Stimulated activated CD4-positive, alpha-beta T cell treated with anti-CD3 and anti-CD28 coated beads, Interleukin-2, amount 100 ng/mL, for 24 hours (primary cell): ENCODE data around the gene PLEK2.
"Not testable (repeated sequence)": the region's sequence is repeated elsewhere in the genome, so short reads cannot be mapped to it uniquely, and the experiment has no call there.

ENCODE experiments used
- DNase-seq, 2 donors: peaks; one replicate each; pipeline ENCODE4 v3.0.0-alpha.2; 2020

The PLEK2 gene

DNA sequence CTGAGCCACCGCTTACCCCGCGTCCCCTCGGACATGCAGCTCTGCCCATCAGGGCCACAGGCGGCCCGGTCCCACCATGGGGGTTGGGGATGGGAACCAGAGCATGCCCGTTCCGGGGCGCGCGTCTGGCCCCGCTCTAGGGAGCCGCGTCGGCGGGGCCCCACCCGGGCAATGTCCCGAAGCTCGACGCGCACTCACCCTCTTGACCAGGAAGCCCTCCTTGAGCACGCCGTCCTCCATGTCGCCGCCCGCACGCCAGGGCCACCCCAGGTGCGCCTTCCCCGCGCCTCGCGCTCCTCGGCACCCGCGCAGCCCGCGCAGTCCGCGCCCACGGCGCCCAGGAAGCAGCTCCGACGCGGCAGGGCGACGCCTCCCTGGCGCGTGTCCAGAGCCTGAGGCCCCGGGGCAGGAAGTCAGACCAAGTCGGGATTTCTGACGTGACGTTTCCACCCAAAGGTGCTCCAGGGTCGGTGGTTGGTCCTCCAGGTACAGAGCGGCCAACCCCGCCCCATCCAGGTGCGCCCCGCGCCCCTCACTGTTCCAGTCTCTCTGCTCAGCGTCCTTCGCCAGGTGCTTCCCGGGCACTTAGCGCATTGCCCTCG lies at the start of gene PLEK2:
Gene PLEK2 (minus strand): TSS at position 346 of the 602 bp plus-strand sequence. CDS start 106 bp downstream, at position 240.
- peak; percentile 49 to 65 for DNase-seq

DNA sequence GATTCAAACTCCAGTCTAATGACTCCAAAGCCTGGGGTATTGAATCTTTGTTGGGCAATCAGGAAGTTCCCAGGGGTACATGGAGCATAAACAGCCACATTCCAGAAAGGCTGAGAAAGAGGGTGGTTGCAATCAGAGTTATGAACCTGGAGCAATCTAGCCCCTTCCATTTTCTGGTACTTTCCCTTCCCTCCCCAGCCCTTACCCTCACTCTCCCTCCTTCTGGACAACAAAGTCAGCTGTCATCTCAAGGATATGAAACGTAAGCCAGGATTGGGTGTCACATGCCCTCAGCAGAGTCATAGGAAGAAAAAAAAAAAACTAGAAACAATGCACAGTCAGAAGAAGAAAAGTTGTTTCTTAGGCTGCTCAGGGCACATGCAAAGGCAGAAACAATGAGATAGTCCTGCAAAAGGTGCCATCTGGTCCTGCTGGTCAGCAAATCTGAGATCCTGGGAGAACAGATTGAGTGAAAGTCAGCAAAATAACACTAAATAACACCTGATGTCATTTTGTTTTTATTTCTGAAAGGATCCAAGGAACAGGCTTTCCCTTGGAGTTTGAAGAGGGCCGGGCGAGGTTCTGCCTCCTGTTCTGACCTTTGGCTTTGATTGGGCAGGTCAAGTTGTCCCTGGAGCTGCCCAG lies 49.5 kb upstream of the PLEK2 start:
- DNase-seq = no peak

DNA sequence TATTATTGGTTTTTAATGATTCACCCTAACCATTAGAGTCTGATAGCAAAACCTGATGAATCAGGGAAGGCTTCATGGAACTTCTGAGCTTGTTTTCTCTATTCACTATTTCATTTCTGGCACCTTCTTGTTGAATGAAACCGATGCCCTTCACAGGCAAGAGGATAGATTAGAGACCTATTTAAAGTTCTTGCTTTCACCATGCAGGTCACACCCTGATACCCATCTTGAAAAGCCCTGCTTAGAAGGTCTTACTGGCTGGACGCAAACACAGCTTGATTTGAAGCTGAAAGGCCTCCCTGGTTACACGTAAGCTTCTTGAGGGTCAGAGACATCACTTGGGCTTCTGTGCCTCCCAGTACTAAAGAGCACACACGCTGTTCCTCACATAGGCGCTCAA lies 47.4 kb upstream of the PLEK2 start:
- no peak for DNase-seq

DNA sequence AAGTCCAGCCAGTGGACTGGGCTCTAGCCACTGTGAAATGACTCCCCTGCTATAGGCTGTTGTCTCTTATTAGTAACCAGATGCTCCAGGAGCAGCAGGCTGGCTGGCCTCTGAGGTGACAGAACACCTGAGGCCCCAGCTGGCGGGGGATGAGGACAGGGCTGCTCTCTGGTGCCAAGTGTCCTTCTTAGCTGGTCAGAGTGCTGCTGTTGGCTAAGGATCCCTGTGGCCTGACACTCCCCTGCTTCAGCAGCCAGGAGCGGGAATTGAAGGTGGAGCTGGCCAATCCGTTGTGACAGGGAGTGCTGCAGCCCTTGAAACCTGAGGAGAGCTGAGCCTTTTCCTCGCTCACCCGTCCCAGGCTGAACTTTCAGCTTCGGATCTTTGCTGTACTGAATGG lies 45.8 kb upstream of the PLEK2 start:
- no peak for DNase-seq

DNA sequence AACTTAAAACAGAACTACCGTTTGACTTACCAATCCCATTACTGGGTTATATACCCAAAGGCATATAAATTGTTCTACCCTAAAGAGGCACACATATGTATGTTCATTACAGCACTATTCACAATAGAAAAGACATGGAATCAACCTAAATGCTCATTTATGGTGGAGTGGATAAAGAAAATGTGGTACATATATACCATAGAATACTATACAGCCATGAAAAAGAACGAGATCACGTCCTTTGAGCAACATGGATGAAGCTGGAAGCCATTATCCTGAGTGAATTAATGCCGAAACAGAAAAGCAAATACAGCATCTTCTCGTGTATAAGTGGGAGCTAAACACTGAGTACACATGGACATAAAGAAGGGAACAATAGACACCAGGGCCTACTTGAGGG lies 44.8 kb upstream of the PLEK2 start:
- no peak for DNase-seq

- DNase-seq = no peak
Observed at GRCh38 chr14:67453575-67454300, 41.8 kb upstream of the PLEK2 start.

DNA sequence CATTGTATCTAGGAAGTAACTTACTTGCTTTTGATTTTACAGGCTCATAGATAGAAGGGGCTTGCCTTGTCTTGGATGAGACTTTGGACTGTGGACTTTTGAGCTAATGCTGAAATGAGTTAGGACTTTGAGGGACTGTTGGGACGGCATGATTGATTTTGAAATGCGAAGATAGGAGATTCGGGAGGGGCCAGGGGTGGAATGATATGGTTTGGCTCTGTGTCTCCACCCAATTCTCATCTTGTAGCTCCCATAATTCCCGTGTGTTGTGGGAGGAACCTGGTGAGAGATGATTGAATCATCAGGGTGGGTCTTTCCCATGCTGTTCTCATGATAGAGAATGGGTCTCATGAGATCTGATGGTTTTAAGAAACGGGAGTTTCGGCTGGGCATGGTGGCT lies 39.7 kb upstream of the PLEK2 start:
- not testable (repeated sequence) for DNase-seq

- DNase-seq = no peak
Observed at GRCh38 chr14:67449096-67449495, 37.1 kb upstream of the PLEK2 start.

DNA sequence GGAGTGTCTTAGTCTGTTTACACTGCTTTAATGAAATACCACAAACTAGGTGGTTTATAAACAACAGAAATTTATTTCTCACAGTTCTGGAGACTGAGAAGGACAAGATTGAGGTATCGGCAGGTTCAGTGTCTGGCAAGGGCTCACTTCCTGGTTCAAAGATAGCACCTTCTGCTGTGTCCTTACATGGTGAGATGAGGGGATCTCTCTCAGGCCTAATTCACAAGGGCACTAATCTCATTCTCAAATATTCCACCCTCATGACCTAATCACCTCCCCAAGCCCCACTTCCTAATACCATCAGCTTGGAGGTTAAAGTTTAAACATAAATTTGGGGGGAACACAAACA lies 35.0 kb upstream of the PLEK2 start:
- no peak for DNase-seq

- no peak for DNase-seq
Observed at GRCh38 chr14:67446371-67447032, 34.5 kb upstream of the PLEK2 start.

- no peak for DNase-seq
Observed at GRCh38 chr14:67444395-67444794, 32.4 kb upstream of the PLEK2 start.

DNA sequence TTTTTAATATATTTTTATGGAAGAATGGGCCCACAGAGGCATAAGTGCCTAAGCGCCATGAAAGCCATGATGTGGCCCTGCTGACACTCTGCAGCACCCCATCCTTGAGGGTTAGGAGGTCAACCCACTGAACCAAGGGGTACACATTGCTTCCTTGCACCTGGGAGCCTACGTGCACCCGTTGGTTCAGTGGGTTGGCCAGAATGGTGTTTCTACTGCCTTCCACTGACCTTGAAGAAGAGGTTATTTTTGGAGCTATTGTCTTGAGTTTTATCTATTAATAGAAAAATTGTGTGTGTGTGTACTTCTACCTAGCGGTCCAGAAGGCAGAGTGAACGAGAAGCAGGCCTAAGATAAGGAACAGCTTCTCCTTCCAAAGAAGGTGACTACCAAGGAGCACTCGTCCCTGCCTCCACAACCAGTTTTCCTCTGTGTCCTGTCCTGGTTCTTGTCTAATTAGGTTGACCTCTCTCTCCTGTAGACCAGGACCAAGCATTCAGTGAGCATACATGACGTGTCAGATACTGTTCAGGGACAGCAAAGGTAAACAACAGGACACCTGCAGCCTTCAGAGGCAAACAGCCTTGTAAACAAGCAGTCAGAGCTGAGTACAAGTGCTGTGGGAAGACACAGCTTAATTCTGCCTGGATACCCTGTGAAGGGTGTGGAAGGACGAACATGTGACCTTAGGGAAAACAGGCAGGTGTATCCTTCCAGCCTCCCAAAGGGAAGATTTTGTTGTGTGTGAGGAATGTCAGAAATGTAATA lies 30.4 kb upstream of the PLEK2 start:
- DNase-seq = no peak

DNA sequence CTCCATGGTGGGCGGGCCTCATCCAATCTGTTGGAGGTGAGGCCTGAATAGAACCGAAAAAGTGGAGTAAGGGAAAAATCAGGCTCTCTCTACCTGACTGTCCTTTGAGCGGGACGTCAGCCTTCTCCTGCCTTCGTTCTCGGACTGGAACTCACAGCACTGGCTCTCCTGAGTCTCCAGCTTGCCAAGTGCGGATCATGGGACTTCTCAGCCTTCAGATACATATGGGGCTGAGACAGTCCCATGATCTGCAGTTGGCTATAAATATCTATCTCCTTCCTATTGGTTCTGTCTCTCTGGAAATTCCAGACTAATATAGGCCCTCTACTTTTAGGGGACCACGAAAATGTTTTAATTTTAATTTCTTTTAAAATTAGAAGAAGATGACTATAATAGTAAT lies 29.7 kb upstream of the PLEK2 start:
- DNase-seq = no peak

DNA sequence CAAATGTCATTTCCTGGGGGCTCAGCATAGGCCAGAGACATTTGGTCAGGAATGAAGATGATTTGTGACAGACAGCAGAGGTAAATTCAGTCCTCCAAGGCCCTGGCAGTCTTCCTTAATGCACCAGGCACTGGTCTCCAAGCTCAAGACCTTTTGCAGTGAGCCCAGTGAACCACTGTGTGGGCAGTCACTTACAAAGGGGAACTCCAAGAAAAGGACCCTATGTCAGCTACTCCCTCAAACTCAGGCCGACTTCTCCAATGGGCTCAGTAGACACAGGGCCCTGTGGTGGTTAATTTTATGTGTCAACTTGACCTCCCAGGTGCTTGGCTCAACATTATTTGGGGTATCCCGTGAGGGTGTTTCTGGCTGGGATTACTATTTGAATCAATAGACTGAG lies 29.3 kb upstream of the PLEK2 start:
- no peak for DNase-seq

DNA sequence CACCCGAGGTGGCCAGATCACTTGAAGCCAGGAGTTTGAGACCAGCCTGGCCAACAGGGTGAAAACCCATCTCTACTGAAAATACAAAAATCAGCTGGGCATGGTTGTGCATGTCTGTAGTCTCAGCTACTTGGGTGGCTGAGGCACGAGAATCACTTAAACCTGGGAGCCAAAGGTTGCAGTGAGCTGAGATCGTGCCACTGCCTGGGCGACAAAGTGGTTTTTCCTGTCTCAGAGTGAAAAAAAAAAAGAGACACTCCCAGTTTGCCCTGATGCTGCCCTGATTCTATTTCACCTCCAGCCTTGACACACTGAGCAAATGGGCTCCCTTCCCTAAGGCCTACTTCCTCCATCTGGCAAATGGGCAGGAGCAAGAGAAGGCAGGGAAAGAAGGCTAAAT lies 28.5 kb upstream of the PLEK2 start:
- no peak for DNase-seq

- no peak for DNase-seq
Observed at GRCh38 chr14:67438969-67439368, 27.0 kb upstream of the PLEK2 start.

GRCh38 chr14:67436006-67436866 lies 24.3 kb upstream of the PLEK2 start:
- DNase-seq = no peak

DNA sequence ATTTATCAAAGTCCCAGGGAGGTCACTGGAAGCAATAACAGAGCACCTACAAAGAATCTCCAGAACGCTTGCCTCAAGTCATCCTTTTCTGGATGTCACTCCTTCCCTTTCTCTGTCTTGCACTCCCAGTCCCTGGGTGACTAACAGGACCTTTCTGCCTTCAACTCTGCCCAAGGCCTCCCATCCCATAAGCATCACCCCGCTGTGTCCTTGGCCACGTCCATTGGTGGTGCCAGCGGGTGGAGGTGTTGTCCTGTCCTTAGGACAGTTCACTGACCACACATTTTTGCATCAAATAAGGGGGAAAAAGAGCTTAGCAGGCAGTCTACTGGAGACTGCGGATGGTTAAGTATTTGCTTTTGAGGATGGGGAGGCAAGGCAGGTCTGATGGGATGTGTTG lies 23.6 kb upstream of the PLEK2 start:
- no peak for DNase-seq

- DNase-seq = no peak
Observed at GRCh38 chr14:67432050-67432564, 20.1 kb upstream of the PLEK2 start.

DNA sequence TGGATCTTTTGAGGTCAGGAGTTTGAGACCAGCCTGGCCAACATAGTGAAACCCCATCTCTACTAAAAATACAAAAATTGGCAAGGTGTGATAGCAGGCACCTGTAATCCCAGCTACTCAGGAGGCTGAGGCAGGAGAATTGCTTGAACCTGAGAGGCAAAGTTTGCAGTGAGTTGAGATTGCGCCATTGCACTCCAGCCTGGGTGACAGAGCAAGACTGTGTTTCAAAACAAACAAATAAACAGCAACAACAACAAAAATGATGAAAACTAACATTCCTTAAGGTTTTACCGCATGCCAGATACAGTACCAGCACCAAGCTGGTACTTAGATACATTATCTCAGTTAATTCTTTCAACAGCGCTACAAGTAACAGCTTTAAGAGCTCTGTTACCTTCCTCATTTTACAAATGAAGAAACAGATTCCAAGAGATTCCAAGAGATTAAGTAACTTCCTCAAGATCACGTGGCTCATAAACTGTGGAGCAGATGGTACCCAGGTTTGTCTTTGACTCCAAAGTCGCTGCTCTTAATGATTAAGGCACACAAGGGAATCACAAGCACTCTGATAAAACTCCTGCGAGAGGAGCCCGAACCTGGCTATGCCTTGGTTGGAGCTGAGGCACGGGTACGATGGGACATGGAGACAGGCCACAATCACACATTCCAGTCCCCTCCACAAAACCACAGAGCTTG lies 17.7 kb upstream of the PLEK2 start:
- DNase-seq = no peak

DNA sequence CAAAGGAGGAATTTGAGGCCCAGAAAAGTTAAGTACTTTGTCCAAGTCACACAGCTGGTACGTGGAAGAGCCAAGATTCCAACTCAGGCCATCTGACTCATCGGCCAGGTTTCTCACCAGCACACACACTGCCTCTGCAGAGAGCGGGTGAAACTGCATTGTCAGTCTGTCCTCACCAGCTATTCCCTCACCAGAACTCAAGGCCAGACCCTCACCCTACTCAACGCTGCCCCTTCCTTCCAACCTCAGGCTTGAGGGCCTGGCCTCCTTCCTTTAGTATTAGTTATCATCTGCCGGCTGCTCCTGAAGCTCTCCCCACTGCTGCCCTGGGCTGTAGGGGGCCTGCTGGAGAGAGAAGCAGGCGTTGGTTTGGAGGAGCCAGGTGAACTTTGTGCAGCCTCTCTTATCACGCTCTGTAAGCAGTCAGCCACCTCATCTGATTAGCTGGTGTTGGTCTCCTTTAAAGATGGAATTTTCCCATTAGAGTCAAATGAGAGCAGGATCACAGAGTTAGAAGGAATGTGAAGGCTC lies 16.6 kb upstream of the PLEK2 start:
- no peak for DNase-seq
